ENCODE results near the gene SLC16A6. TPM values are rescaled to one million over a fixed set of nuclear protein-coding genes. Genes with fewer than 3 reads are reported as not detected.
"Not testable (repeated sequence)": the region's sequence is repeated elsewhere in the genome, so short reads cannot be mapped to it uniquely, and the experiment has no call there.

Gene SLC16A6, protein sequence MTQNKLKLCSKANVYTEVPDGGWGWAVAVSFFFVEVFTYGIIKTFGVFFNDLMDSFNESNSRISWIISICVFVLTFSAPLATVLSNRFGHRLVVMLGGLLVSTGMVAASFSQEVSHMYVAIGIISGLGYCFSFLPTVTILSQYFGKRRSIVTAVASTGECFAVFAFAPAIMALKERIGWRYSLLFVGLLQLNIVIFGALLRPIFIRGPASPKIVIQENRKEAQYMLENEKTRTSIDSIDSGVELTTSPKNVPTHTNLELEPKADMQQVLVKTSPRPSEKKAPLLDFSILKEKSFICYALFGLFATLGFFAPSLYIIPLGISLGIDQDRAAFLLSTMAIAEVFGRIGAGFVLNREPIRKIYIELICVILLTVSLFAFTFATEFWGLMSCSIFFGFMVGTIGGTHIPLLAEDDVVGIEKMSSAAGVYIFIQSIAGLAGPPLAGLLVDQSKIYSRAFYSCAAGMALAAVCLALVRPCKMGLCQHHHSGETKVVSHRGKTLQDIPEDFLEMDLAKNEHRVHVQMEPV
- 0.33 TPM for polyA plus RNA-seq

DNA sequence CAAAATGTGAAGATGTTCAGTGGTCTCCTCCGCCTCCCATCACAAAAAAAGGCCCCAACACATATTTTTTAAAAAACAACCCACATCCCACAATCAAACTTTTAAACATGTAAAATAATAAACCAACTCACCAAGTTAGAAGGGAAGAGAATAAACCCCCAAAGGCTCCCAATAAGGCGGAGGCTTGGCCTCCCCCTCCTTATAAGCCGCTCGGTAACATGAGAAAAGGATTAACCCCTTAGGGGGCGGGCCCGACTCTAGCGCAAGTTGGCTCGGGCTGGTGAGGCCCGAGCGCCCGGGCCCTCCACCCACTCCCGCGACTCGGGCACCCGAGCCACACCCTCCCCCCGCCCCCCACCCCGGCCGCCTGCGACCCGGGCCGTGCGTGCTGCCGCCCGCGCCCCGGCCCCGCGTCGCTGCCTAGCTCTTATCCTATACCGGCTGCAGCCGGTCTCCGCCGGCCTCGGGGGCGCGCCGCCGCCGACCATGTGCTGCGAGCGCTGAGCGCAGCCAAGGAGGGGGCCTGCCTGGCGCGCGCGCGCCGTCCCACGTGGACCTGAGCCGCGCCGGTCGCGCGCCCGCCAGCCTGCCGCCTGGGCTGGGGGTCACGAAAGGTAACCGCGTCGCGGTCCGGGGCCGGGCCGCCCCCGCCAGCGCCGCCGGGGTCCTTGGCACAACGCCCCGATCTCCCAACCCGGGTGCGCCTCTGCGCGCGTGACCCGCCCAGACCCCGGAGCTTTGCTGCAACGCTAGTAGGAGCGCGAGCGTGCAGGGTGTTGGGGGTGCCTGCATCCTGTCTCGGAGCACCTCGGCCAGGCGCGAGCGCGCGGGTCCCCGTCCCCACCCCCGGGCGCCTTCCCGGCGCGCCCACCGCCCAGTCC lies at the start of gene SLC16A6, which contains the start of gene ARSG:
SLC16A6 (minus strand) TSS at position 173 of the 881 bp plus-strand sequence. CDS start 12,807 bp downstream, outside the sequence.
ARSG (plus strand) TSS at position 541 of the 881 bp plus-strand sequence. CDS start 15,999 bp downstream, outside the sequence.
- Mint-ChIP-seq H3K4me1 (peaks cover 31 to 34% (median 33%) of the 10 kb centered on the region in 3 donors), H3K9me3 (no peaks in the 10 kb centered on the region), H3K36me3 (no peaks in the 10 kb centered on the region), H3K27me3 (no peaks in the 10 kb centered on the region), H3K27ac (peak within 1 kb of the TSS; percentile 91 to 98 (median 97)), H3K4me3 (peak within 1 kb of the TSS; percentile 79 to 99 (median 92))

DNA sequence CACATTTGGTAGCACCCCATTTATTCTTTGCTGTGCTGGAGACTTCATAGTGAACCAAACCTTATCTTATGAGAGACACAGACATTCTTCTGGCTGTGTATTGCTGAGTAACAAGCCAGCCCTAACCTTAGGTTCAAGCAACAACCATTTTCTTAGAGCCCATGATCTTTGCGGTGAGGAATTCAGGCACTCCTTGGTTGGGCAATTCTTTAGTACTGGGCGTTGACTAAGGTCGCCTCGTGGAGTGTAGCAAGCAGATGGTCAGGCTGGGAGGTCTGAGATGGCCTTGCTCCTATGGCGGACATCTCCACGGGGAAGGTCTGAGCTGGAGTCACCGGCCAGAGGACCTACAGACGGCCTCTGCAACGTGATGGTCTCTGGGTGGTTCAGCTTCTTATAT lies 43.5 kb upstream of the SLC16A6 start:
- Mint-ChIP-seq H3K27me3 (no peaks in the 10 kb centered on the region), H3K4me3 (no peak overlapping the region), H3K4me1 (peaks cover 0 to 3% (median 0%) of the 10 kb centered on the region in 3 donors), H3K27ac (no peak overlapping the region), H3K9me3 (peaks cover 0 to 12% (median 2%) of the 10 kb centered on the region in 3 donors), H3K36me3 (peaks cover 3% of the 10 kb centered on the region)

GRCh38 chr17:68331932-68332331 lies 41.0 kb upstream of the SLC16A6 start:
- H3K27me3 Mint-ChIP-seq, H3K36me3 Mint-ChIP-seq, H3K4me1 Mint-ChIP-seq, H3K4me3 Mint-ChIP-seq: not testable (repeated sequence)
- Mint-ChIP-seq H3K27ac (peak overlapping the region in 1 of 3 donors; percentile 48), H3K9me3 (peaks cover 0 to 12% (median 2%) of the 10 kb centered on the region in 3 donors)

DNA sequence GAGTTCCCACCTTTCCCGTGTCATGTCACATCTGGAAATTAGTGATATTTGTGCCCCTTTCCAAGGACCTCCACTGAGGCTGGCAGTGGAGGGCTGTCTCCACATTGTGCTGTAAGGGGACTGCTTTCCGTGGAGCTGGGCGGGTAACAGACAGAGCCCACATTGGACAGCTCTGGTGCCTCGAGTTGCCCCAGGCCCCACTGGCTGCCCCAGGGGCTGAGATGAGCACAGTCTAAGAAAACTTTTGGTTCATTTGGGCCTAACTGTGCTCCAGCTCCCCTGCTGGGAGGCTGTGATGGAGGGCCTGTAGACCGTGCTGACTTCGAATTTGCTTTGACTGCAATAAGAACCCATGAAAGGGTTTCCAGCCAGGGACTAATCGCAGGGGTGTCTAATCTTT lies 38.4 kb upstream of the SLC16A6 start:
- Mint-ChIP-seq H3K4me3 (no peak overlapping the region), H3K27ac (no peak overlapping the region), H3K36me3 (peaks cover 1% of the 10 kb centered on the region), H3K27me3 (peaks cover 4% of the 10 kb centered on the region), H3K9me3 (peaks cover 0 to 12% (median 2%) of the 10 kb centered on the region in 3 donors), H3K4me1 (peaks cover 0 to 3% (median 0%) of the 10 kb centered on the region in 3 donors)

- Mint-ChIP-seq H3K27ac (no peak overlapping the region), H3K36me3 (peaks cover 2% of the 10 kb centered on the region)
Observed at GRCh38 chr17:68328676-68329075, 37.7 kb upstream of the SLC16A6 start.

GRCh38 chr17:68327823-68328557 lies 37.1 kb upstream of the SLC16A6 start:
- Mint-ChIP-seq H3K4me1 (peaks cover 0 to 5% (median 0%) of the 10 kb centered on the region in 3 donors), H3K9me3 (peaks cover 0 to 12% (median 2%) of the 10 kb centered on the region in 3 donors), H3K4me3 (no peak overlapping the region), H3K27me3 (peaks cover 4% of the 10 kb centered on the region), H3K36me3 (peaks cover 4% of the 10 kb centered on the region), H3K27ac (no peak overlapping the region)

More at GRCh38 chr17:68328676-68329075, 37.7 kb upstream of the SLC16A6 start:
- H3K27me3 Mint-ChIP-seq: peaks cover 4% of the 10 kb centered on the region
- peaks cover 0 to 5% (median 0%) of the 10 kb centered on the region in 3 donors for H3K4me1 Mint-ChIP-seq
- H3K9me3 Mint-ChIP-seq: peaks cover 0 to 12% (median 2%) of the 10 kb centered on the region in 3 donors
- H3K4me3 Mint-ChIP-seq: no peak overlapping the region

DNA sequence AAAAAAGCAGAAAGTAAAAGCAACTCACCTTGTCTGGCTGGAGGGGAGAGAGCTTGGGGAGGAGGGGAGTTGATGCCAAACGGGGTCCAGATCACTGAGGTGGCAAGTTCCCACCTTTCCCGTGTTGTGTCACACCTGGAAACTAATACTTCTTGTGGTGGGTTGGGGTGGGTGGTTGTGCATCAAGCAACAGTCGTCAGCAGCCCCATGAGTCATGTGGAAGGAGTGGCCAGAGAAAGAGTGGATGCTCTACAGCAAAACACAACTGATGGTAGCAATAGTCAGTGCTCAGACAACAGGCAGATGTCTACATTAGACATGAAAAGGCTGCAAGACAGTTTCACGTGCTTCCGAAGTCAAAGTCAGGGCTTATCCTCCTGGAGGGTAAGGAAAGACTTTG lies 35.8 kb upstream of the SLC16A6 start:
- peaks cover 3% of the 10 kb centered on the region for H3K36me3 Mint-ChIP-seq
- H3K4me1 Mint-ChIP-seq: peaks cover 0 to 5% (median 0%) of the 10 kb centered on the region in 3 donors
- peaks cover 0 to 5% (median 2%) of the 10 kb centered on the region in 3 donors for H3K9me3 Mint-ChIP-seq
- no peak overlapping the region for H3K4me3 Mint-ChIP-seq
- H3K27me3 Mint-ChIP-seq: peaks cover 4% of the 10 kb centered on the region
- H3K27ac Mint-ChIP-seq: peak overlapping the region in 1 of 3 donors; percentile 77

DNA sequence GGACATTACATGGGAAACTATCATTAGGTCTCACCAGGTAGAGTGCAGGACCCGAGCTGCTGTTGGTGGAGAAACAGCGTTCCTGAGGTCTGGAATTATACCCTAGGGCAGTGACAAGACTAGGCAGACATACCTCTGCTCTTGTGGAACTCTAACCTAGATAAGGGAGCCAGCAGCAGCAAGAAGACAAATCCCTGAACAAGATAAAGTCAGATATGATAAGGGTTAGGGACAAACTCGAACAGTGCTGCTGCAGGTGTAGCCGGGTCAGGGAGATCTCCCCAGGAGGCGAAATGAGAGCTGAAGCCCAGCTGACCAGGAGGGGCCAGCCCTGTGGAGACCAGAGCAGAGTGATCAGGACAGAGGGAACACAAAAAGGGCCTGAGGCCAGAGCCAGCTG lies 35.0 kb upstream of the SLC16A6 start:
- peaks cover 4% of the 10 kb centered on the region for H3K36me3 Mint-ChIP-seq
- peaks cover 4% of the 10 kb centered on the region for H3K27me3 Mint-ChIP-seq
- H3K4me1 Mint-ChIP-seq: peaks cover 0 to 5% (median 0%) of the 10 kb centered on the region in 3 donors
- no peak overlapping the region for H3K4me3 Mint-ChIP-seq
- peaks cover 0 to 3% (median 2%) of the 10 kb centered on the region in 3 donors for H3K9me3 Mint-ChIP-seq
- no peak overlapping the region for H3K27ac Mint-ChIP-seq

GRCh38 chr17:68324654-68325336 lies 33.9 kb upstream of the SLC16A6 start:
- no peaks in the 10 kb centered on the region for H3K9me3 Mint-ChIP-seq
- H3K36me3 Mint-ChIP-seq: peaks cover 7% of the 10 kb centered on the region
- no peak overlapping the region for H3K4me3 Mint-ChIP-seq

DNA sequence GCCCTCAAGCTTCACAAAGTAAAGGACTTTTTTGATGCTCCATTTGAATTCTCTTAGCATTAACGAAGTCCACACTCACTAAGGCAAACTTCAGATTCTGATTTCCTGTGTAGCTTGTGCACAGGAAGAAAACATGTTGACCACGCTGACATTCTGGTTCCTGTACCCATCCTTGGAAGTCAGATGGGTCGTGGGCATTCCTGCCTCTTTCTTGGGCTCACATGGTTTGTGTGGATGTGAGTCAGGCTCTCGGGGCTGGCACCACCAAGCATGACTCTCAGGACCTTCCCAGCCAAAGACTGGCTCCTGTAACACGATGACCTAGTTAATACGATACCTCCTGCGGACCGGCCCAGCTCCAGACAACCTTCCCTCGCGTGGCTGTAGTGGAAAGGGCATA lies 33.2 kb upstream of the SLC16A6 start:
- H3K9me3 Mint-ChIP-seq: no peaks in the 10 kb centered on the region
- H3K36me3 Mint-ChIP-seq: peaks cover 7% of the 10 kb centered on the region
- H3K4me3 Mint-ChIP-seq: no peak overlapping the region
- peaks cover 8% of the 10 kb centered on the region for H3K27me3 Mint-ChIP-seq
- H3K27ac Mint-ChIP-seq: no peak overlapping the region
- H3K4me1 Mint-ChIP-seq: peaks cover 11 to 17% (median 13%) of the 10 kb centered on the region in 3 donors

More at GRCh38 chr17:68324654-68325336, 33.9 kb upstream of the SLC16A6 start:
- Mint-ChIP-seq H3K27ac (no peak overlapping the region), H3K4me1 (peaks cover 4 to 10% (median 6%) of the 10 kb centered on the region in 3 donors), H3K27me3 (peaks cover 4% of the 10 kb centered on the region)

- H3K4me1 Mint-ChIP-seq: peaks cover 12 to 25% (median 24%) of the 10 kb centered on the region in 3 donors
- peaks cover 8% of the 10 kb centered on the region for H3K27me3 Mint-ChIP-seq
- H3K4me3 Mint-ChIP-seq: no peak overlapping the region
- H3K9me3 Mint-ChIP-seq: no peaks in the 10 kb centered on the region
- H3K27ac Mint-ChIP-seq: no peak overlapping the region
- peaks cover 7% of the 10 kb centered on the region for H3K36me3 Mint-ChIP-seq
Observed at GRCh38 chr17:68322630-68323029, 31.7 kb upstream of the SLC16A6 start.

GRCh38 chr17:68321556-68321954 lies 30.6 kb upstream of the SLC16A6 start:
- Mint-ChIP-seq H3K4me3 (no peak overlapping the region), H3K27ac (no peak overlapping the region), H3K36me3 (peaks cover 7% of the 10 kb centered on the region), H3K27me3 (peaks cover 5% of the 10 kb centered on the region), H3K9me3 (no peaks in the 10 kb centered on the region), H3K4me1 (peaks cover 12 to 26% (median 24%) of the 10 kb centered on the region in 3 donors)

- peaks cover 6% of the 10 kb centered on the region for H3K27me3 Mint-ChIP-seq
- no peaks in the 10 kb centered on the region for H3K9me3 Mint-ChIP-seq
- peaks cover 17 to 29% (median 26%) of the 10 kb centered on the region in 3 donors for H3K4me1 Mint-ChIP-seq
- no peak overlapping the region for H3K4me3 Mint-ChIP-seq
- H3K27ac Mint-ChIP-seq: peak overlapping the region in 1 of 3 donors; percentile 71
- peaks cover 7% of the 10 kb centered on the region for H3K36me3 Mint-ChIP-seq
Observed at GRCh38 chr17:68320943-68321555, 30.1 kb upstream of the SLC16A6 start.
